ENCODE data around the gene DPH2. TPM values are rescaled to one million over a fixed set of nuclear protein-coding genes. Genes with fewer than 3 reads are reported as not detected.

Gene DPH2
- polyA plus RNA-seq, 1 of the 3 experiments (the other 2 are of a cell fraction), result 76.9 TPM

DNA sequence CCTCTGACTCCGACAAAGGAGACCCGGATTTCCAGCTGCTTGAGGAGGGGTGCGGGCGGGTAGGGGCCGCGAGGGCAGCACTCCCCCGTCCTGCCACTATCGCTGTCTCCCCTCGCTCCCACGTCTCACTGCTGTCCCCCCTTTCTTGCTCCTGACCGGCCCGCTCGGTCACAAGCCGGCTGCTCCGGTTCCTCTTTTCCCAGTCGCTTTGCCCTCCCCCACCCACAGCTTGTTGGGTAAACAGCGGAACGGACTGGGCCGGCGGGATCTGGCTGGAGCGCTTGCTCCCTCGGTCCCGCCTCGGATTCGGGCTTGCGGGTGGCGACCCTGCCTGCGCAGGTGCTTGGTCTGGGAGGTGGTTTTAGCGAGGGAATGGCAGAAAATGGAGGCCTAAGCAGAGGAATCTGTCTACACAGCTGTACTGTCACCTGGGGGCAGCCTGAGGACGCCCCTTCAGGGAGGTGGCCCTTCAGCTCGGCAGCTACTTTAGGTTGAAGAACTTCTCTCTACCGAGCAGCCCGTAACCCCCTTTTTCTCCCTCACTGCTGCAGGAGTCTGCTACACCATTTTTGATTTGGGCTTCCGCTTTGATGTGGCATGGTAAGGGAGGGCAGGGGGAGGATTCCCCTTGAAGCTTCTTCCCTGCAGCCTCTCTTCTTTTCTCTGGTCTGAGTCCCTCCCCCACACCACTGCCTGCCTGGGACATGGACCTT lies 5.6 kb downstream of the DPH2 start:
- Histone ChIP-seq H4K20me1 (ENCODE audit: insufficient read depth) (peaks cover 11% of the 10 kb centered on the region), H3K4me2 (peak overlapping the region; percentile 98), H3K27ac (ENCODE audit: low read depth in 2 of 2, low read length in 1 of 2) (peak overlapping the region; percentile 66 to 87; a peak in 3 of 4 replicates), H3K9me2 (no peaks in the 10 kb centered on the region), H3K79me2 (ENCODE audit: insufficient read depth) (peaks cover 61% of the 10 kb centered on the region), H3K9ac (peak overlapping the region; percentile 84), H3K27me3 (ENCODE audit: insufficient read depth) (no peaks in the 10 kb centered on the region), H3K36me3 (replicated peaks in 1 of 2; ENCODE audit: control insufficient read depth in 1 of 2, insufficient read depth in 2 of 2, low read length in 1 of 2) (peaks cover 16 to 47% of the 10 kb centered on the region in 2 experiments), H3F3A (replicated peaks; ENCODE audit: insufficient read depth) (peaks cover 9% of the 10 kb centered on the region), H3K9me3 (no peaks in the 10 kb centered on the region), H3K4me3 (ENCODE audit: low read depth in 2 of 2, low read length in 1 of 2) (peak overlapping the region; percentile 83 to 91), H3K4me1 (ENCODE audit: control insufficient read depth in 1 of 2, insufficient read depth in 2 of 2, low read depth in 1 of 2, low read length in 1 of 2) (peaks cover 8 to 53% of the 10 kb centered on the region in 2 experiments; a peak in 1 of 4 replicates), H2AFZ (ENCODE audit: low read depth) (peak overlapping the region; percentile 77; the same call in 1 of the 2 replicates)
- 3% methylated on average over 29 of the region's 34 CpGs for WGBS (ENCODE audit: low lambda C conversion rate)
- ChIA-PET POLR2A (interaction anchor here (0.6 to 1.8 kb wide), 8 partner anchors 13 to 825 kb away, joined by 3 to 5 read pairs (median 3); partner anchors contain the start of genes CCDC24 and PLK3), CTCF (interaction anchor here (1.2 to 2.7 kb wide), 11 partner anchors 16 to 446 kb away, joined by 3 to 15 read pairs (median 5); partner anchors contain the start of gene CCDC24)
- TF ChIP-seq SMC3 (IDR thresholded peaks at IDR 0.05; ENCODE audit: low read depth, low read length), result no peak
- no peak for TF ChIP-seq TAF1 (IDR thresholded peaks at IDR 0.05; ENCODE audit: borderline replicate concordance, low read depth, low read length)
- no peak for TF ChIP-seq RFX5 (IDR thresholded peaks at IDR 0.05; ENCODE audit: low read length)
- TF ChIP-seq RAD21 (IDR thresholded peaks at IDR 0.05; ENCODE audit: low read length), result no peak
- TF ChIP-seq USF2 (IDR thresholded peaks at IDR 0.05; ENCODE audit: borderline replicate concordance, low read depth, low read length), result no peak
- no peak for TF ChIP-seq JUND (IDR thresholded peaks at IDR 0.05)
- TF ChIP-seq FOXJ3 (CRISPR knock-in tag; IDR thresholded peaks at IDR 0.05), result no peak
- no peak for TF ChIP-seq MXI1 (IDR thresholded peaks at IDR 0.05; ENCODE audit: low read depth, low read length)
- TF ChIP-seq, protein P1, sequence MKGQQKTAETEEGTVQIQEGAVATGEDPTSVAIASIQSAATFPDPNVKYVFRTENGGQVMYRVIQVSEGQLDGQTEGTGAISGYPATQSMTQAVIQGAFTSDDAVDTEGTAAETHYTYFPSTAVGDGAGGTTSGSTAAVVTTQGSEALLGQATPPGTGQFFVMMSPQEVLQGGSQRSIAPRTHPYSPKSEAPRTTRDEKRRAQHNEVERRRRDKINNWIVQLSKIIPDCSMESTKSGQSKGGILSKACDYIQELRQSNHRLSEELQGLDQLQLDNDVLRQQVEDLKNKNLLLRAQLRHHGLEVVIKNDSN (IDR thresholded peaks at IDR 0.05; ENCODE audit: borderline replicate concordance, low read depth), result no peak
- no peak for DNase-seq

DNA sequence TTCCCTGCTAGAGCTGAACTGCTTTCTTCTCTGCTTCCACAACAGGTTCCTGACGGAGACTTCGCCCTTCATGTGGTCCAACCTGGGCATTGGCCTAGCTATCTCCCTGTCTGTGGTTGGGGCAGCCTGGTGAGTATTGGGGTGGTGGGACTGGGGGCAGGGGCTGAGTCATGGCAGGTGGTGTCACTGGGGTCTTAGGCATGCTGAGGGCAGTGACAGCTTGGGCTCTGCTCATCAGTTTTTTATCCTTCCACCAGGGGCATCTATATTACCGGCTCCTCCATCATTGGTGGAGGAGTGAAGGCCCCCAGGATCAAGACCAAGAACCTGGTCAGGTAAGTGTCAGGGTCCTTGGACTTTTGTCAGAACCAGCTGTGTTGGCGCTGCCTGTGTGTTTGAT lies 6.2 kb downstream of the DPH2 start:
- WGBS (ENCODE audit: low lambda C conversion rate), result 75% methylated on average over 4 of the region's 4 CpGs
- H2AFZ ChIP-seq (ENCODE audit: low read depth), result no peak overlapping the region
- peaks cover 8 to 53% of the 10 kb centered on the region in 2 experiments; a peak in 1 of 4 replicates for H3K4me1 ChIP-seq (ENCODE audit: control insufficient read depth in 1 of 2, insufficient read depth in 2 of 2, low read depth in 1 of 2, low read length in 1 of 2)
- no peaks in the 10 kb centered on the region for H3K9me3 ChIP-seq
- DNase-seq, result peak; percentile 46
- H3K27me3 ChIP-seq (ENCODE audit: insufficient read depth), result no peaks in the 10 kb centered on the region
- peak overlapping the region; percentile 84; the same call in 1 of the 2 replicates for H3K9ac ChIP-seq
- CTCF ChIA-PET, result interaction anchor here (1.2 to 2.7 kb wide), 7 partner anchors 15 to 446 kb away, joined by 3 to 15 read pairs (median 7); partner anchors contain the start of gene CCDC24
- no peak for TF ChIP-seq SMC3 (IDR thresholded peaks at IDR 0.05; ENCODE audit: low read depth, low read length)
- TF ChIP-seq NRF1 (IDR thresholded peaks at IDR 0.05; ENCODE audit: low read depth, low read length), result no peak
- no peak for TF ChIP-seq NFIC (IDR thresholded peaks at IDR 0.05; ENCODE audit: borderline replicate concordance)
- TF ChIP-seq USF2 (IDR thresholded peaks at IDR 0.05; ENCODE audit: borderline replicate concordance, low read depth, low read length), result no peak
- no peak for TF ChIP-seq MXI1 (IDR thresholded peaks at IDR 0.05; ENCODE audit: low read depth, low read length)
- POLR2A ChIA-PET, result interaction anchor here (0.8 to 1.8 kb wide), 2 partner anchors 16 to 20 kb away, joined by 3 to 5 read pairs; partner anchors contain the start of gene CCDC24
- no peak overlapping the region for H3K27ac ChIP-seq (ENCODE audit: low read depth in 2 of 2, low read length in 1 of 2)
- peak overlapping the region; percentile 98 for H3K4me2 ChIP-seq
- peaks cover 61% of the 10 kb centered on the region for H3K79me2 ChIP-seq (ENCODE audit: insufficient read depth)
- peaks cover 16 to 45% of the 10 kb centered on the region in 2 experiments for H3K36me3 ChIP-seq (replicated peaks in 1 of 2; ENCODE audit: control insufficient read depth in 1 of 2, insufficient read depth in 2 of 2, low read length in 1 of 2)
- peak overlapping the region; percentile 83 to 91 for H3K4me3 ChIP-seq (ENCODE audit: low read depth in 2 of 2, low read length in 1 of 2)
- no peaks in the 10 kb centered on the region for H3K9me2 ChIP-seq
- H3F3A ChIP-seq (replicated peaks; ENCODE audit: insufficient read depth), result peaks cover 9% of the 10 kb centered on the region
- H4K20me1 ChIP-seq (ENCODE audit: insufficient read depth), result peaks cover 11% of the 10 kb centered on the region

All from SK-N-SH (cell line).